8988T (cell line): ENCODE data around the gene SHC2.
A peak's percentile ranks its signal among the peaks of the same experiment; 100 is the strongest.
"Not testable (repeated sequence)": the region's sequence is repeated elsewhere in the genome, so short reads cannot be mapped to it uniquely, and the experiment has no call there.

Experiments
- DNase-seq: peaks from one replicate; pipeline ENCODE4 v3.0.0; 2011

Gene SHC2

DNA sequence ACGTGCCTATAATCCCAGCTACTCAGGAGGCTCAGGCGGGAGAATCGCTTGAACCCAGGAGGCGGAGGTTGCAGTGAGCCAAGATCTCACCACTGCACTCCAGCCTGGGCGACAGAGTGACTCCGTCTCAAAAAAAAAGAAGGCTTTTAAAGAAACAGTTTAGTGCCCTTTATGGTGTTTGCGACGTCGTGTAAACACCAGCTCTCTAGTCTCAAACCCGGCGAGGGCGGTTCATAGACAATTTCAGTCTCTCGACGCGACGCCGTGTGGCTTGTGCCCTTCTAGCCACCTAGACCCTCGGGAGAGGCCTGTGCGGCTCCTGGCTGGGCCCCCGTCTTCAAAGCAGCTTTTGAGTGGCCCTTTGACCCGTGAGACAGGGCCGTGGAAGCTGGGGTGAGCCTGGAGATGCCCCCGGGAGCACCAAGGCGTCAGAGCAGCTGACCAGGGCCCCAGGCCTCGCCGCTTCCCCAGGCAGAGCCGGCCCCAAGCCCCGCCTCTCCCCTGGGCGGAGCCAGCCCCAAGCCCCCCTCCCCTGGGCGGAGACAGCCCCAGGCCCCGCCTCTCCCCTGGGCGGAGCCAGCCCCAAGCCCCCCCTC lies 30.4 kb upstream of the SHC2 start:
- peak; percentile 44 for DNase-seq

DNA sequence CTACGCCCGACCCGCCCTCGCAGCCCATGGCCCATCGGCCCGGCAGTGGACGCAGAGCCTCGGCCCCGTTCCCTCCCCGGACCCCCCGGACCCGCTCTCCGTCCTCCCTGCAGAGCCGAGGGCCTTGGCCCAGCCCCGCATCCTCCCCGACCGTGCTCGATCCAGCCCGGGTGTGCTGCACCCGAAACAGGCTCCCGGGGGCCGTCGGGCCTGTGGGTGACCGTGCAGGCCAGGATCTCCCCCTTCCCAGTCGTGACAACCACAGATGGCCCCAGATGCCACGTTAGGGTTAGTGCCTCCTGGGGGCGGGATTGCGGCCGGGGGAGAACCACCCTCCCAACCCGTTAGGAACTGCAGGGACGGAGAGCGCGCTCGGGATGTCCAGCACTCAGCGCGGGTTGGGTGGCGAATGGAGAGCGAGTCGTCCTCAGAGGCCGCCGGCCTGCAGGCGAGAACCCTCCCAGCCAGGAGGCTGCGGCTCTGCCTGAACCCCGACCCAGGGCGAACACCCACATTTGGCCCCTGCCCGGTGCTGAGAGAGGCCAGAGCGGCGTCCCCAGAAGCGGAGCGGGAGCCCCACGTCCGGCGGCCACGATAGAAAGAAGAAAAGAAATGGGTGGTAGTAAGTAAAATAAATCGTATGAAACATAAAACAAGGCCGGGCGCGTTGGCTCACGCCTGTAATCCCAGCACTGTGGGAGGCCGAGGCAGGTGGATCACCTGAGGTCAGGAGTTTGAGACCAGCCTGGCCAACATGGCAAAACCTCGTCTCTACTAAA lies 28.8 kb upstream of the SHC2 start:
- DNase-seq: peak; percentile 40

DNA sequence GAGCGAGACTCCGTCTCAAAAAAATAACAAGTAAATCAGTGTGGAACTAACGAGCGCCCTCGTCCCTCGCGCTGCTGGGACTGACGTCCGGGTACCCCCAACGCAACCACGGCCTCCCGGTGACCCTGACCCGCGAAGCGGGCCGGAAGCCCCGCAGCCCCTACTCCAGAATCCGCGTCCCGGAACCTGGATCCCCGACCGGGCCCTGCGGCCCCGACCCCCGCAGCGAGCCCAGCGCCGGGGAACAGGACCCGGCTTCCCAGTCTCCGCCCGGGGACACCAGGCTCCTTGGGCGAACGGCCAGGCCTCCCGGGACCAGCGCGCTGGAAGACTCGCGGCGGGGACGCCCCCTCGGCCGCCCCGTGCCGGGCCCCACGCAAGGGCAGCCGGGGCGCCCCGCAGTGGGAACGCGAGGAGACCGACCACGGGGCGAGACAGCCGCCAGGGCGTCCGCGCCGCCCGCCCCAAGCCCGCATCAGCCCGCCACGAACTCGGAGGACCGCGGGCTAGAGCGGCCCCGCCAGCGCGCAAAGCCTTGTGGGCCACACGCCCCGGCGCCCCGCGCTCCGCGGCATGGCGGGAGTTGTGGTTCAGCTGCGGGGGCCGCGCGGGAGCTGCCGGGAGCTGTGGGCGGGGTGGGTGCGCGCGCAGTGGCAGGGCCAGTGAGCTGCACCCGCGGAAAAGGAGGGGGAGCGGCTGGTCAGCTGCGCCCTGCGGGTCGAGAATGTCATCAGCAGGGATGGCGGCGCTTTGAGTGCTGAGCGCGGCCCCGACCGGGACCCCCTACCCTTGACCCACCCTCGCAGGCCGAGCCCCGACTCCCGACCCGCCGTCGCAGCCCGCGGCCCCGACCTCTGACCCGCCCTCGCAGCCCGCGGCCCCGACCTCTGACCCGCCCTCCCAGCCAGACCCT lies 27.9 kb upstream of the SHC2 start:
- peak; percentile 99 for DNase-seq

DNA sequence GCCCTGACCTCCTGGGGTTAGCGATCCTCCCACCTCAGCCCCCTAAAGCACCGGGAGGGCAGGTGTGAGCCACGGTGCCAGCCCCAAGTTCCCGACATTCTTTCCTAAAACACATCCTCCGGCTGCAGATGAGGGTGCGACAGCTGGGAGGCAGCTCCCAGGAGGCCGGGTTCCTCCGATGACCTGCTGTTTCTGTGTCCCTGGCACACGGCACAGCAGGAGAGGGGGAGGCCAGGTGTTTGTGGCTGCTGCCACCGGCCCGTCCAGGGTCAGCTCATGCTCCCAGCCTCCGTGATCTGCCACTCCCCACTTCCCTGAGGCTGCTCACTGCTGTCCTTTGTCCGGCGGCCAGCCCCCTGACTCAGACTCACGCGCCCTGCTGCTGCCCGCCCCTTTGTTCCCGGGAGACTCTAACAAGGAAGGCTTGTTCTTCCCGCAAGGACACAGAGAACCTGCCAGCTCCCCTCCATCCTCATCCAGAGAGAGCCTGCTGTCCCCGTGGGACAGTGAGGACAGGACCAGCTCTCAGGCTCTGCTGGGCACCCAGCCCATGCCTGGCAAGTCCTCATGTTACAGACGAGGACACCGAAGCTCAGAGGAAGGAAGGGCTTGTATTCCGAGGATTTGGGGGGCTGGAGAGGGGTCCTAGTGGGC lies 24.9 kb upstream of the SHC2 start:
- DNase-seq: no peak

DNA sequence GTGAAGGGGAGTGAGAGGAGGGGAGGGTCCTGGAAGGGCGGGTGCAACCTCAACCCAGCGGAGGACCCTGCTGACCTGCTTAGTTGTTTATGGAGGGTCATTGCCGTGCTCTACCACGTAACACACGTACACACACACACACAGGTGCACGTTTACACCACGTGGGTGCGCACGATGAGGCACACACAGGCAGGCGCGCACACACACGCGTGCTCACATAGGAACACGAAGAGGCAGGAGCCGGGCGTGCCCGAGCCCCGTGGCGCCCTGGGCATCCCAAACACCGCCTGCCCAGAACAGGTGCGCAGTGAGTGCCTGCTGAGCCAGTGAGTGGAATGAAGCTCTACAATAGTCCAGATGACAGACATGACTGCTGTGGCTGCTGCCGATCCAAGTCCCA lies 24.2 kb upstream of the SHC2 start:
- DNase-seq: no peak

DNA sequence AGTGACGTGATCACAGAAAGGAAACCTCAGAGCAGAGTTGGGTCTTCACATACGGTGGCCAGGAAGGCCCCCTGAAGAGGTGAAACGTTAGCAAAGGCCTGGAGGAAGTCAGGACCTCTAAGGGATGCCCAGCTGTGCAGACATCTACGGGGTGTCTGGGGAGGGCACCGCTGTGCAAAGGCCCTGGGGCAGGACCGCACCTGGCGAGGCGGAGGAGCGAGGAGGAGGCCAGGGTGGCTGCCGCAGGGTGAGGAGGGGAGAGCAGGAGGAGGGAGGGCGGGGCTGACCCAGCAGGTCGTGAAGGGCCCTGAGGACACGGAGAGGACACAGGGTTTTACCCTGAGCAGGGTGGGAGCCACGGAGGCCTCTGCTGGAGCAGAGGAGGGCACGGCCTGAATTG lies 23.7 kb upstream of the SHC2 start:
- DNase-seq: no peak

DNA sequence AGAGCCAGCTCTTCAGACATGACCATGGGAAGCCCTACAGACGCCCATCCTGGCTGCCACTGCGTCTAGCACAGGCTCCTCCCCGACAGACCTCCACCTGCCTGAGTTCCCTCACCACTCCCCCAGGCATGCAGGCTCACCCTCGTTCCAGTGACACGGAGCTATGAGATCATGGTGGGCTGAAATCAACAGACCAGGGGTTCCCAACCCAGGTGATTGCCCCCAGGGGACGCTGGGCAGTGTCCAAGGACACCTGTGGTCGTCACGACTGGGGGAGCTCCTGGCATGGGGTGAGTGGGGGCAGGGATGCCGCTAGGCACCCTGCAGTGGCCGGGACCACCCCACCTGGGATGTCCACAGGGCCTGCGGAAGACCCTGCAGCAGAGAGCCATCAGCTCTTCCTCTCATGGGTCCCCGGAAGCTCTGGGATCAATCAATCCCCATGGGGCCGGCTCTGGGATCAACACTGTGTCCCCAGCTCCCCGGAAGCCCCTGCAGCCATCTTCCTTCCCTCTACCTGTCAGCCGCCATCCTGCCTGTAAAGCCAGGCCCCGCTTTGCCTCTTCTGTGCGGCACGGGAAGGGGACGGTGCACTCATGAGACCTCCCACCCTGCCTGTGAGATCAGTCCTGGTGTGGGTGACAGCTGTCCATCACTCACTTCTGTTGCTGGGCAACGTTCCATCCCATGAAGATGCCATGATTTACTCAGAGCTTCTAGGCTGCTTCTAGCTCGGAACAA lies 22.7 kb upstream of the SHC2 start:
- no peak for DNase-seq

DNA sequence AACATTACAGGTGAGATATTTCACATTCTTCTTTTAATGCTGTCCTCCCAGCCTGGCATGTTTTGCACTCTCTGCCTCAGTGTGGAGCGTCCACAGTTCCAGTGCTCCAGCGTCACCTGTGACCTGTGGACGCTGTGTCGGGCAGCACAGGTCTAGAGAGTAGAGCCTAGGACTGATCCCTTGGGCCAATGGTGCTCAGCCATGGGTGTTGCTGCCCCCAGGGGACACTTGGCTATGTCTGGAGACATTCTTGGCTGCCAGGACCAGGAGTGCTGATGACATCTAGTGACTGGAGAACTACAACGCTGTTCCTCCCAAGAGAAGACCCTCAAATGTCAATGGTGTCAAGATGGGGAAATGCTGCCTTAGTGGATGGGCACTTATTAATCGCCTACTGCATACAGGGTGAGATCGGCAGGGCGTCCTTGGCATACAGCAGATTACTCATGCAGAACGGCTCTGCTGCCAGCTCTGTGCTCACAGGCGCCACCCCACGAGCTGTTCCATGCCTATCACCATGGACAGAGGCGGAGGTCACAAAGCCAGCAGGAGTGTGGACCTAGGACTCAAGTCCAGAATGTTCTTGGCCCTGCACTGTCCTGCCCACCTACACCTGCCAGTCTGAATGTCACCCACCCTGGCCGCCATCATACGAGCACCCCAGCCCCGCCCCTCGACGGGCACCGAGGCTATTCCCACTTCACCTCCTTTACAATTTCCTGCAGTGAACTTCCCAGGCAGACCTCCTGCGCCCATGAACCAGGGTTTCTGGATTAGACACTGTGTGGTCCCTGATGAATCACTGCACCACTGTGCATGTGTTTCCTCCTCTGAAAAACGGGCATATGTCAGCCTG lies 21.6 kb upstream of the SHC2 start:
- no peak for DNase-seq

DNA sequence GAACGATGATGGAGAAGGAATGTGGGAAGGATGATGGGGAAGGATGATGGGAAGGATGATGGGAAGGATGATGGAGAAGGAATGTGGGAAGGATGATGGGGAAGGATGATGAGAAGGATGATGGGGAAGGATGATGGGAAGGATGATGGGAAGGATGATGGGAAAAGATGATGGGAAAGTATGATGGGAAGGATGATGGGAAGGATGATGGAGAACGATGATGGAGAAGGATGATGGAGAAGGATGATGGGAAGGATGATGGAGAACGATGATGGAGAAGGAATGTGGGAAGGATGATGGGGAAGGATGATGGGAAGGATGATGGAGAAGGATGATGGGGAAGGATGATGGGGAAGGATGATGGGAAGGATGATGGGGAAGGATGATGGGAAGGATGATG lies 20.3 kb upstream of the SHC2 start:
- not testable (repeated sequence) for DNase-seq

DNA sequence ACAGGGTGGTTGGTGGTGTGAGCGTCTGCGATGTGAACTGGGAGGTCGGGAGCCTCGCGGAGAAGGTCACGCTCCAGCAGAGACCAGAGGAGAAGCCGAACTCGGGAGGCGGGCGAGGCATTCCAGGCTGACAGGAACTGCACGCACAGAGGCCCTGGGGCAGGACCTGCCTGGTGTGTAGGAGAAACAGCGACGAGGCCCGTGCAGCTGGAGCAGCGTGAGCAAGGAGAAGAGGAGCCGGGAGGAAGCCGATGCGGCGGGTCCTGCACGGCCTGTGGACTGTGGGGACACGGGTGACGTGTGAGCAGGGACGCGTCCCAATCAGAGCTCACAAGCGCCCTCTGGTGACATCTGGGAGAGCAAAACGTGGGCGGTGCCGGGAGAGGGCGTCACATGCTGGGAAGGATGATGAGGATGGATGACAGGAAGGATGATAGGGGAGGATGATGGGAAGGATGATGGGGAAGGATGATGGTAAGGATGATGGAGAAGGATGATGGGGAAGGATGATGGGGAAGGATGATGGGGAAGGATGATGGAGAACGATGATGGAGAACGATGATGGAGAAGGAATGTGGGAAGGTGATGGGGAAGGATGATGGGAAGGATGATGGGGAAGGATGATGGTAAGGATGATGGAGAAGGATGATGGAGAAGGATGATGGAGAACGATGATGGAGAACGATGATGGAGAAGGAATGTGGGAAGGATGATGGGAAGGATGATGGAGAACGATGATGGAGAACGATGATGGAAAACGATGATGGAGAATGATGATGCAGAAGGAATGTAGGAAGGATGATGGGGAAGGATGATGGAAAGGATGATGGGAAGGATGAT lies 19.4 kb upstream of the SHC2 start:
- no peak for DNase-seq

DNA sequence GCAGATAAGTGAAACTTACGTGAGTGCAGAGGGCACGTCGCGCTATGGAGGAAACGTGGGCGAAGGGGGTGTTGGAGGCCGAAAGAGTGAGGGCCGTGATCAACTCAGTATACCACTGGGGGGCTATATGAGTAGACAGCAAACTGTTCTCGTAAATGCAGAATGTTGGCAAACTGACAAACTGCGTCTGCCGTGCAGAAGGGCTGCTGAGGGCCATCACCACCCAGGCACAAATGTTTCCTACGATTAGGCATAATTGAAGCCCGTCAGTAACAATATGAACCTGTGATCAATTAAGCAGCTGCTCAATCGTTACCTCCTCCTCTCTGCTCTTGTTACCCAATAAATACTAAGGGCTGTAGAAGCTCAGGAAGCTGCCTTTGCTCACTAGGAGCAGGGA lies 18.1 kb upstream of the SHC2 start:
- no peak for DNase-seq

DNA sequence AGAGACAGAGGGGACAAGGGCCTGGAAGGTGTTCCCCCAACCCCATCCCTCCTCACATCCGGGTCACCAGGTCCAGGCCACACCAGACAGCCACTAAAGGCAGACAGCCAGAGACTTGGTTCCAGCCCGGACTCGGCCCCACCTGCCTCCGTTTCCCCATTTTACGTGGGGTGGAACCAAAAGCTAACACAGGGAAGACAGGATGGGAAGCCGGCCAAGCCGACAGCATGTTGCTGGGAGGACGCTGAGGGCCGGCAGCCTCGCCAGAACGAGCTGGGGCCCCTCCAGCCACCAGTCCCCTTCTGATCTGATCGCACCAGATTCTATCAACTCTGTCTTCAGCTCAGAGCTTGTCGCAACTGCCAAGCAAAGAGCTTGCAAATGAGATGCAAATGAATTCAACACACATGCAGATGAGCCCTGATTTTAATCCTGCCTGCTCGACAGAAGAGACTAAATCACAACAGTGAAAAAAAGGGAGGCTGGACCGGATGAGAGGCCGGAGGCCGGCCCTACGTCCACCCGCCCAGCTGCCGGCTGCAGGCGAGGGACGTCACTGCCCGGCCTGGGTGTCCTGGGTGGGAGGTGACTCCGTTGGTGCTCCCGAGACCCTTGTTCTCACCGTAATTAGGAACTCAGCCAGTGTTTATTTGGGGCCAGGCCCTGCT lies 17.5 kb upstream of the SHC2 start:
- DNase-seq: no peak

DNA sequence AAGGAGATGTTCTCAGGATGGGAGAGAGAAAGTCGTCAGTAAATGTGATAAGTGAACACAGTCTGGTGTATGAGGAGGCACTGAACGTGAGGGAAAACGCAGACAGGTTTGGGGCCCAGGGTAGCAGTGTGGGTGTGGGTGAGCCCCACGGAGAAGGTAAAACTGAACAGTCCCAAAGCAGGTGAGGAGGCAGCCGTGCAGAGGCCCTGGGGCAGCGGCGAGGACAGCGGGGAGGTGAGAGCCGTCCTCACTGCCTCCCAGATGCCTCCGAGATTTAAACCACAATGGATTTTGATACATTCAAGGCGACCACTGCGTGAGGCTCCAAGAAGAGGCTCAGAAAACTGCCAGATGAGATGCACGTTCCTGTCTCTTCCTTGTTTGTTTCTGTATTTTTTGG lies 14.5 kb upstream of the SHC2 start:
- DNase-seq: no peak

DNA sequence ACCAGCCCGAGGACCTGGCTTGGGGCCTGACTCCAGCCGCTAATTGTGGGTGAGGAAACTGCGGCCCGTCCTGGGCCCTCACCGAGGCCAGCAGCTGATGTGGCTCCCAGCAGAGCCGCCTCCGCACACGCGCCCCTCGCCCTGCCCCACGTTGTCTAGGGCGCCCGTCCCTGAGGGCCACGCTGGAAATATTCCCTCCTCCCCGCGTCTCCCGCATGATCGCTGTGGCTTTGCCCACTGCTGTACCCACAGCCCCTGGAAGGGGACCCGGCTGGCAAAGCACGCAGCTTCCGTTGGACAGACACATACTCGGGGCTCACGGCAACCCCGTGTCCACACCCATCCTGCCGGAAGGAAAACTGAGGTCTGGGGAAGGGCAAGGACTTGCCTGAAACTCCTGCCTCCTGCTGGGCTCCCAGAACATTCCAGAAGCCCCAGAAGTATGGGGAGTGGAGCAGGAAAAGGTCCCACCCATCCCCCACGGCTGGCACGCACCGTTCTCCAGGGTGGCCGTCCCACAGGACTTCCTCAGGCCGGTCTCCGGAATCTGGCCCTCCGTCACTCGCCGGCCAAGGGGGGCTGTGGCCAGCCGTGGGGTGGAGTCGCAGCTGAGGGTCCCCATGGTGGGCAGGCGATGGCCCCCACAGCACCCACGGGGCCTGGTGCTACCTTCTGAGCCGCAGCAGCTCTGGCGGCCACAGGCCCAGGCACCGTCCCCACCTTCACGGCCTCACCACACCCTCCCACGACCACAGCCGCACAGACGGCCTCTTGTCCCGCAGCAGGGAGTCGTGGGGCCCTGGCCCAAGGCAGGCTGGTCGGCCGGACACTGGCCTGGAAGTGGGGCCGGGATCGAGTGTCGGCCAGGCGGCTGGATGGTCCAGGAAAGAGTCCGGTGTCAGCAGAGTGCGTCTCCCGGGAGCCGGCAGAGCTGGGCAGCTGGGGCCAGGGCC lies 13.6 kb upstream of the SHC2 start:
- DNase-seq: no peak

DNA sequence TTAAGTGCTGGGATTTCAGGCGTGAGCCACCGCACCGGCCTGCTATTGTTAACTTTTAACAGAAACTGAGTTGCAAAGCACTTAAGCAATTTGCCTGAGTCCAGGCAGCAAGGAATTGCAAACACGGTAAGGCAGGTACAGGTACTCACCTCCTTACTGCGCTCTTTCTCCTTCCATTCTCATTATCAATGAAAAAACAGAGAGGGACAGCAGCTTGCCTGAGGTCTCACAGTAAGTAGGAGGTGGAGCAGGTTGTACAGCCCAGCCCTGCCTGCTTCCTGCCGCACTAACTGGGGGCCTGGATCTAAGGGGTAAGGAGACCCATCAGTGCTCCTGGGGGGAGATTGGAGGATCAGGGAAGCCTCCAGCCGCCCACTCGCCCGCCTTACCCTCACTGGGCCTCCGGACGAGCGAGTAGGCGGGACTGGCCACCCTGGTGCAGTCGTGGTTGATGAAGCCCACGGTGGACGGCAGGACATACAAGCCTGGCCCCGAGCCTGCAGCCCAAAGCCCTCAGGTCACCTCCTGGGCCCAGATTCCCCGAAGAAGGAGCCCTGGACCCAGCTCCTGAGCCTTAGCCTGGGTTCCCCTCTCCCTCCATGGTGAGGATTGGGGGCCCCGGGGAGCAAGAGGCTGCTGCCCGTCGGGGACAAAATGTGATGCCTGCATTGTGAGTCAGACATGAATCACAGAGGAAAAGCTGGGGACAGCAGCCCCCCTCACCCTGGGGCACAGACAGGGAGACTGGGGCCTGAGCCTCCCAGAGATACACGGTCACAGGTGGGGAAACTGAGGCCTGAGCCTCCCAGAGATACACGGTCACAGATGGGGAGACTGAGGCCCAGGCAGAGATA lies 11.4 kb upstream of the SHC2 start:
- DNase-seq: no peak

DNA sequence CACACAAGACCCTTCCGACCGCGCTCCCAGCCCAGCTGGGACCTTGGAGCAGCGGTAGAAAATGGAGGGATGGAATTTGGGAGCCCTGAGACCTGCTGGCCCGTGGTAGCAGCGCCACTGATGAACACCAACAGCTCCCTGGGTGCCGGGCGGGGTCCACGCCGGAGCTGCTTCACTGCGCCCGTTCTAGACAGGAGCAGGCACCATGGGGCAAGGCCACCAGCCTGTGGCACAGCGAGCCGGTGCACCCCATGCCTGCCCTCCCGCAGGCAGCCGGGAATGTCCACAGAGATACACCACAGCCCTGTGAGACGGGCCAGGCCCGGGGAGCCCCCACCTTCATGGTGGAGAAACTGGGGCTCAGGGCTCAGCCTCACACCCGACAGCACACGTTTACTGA lies 9.9 kb upstream of the SHC2 start:
- no peak for DNase-seq

DNA sequence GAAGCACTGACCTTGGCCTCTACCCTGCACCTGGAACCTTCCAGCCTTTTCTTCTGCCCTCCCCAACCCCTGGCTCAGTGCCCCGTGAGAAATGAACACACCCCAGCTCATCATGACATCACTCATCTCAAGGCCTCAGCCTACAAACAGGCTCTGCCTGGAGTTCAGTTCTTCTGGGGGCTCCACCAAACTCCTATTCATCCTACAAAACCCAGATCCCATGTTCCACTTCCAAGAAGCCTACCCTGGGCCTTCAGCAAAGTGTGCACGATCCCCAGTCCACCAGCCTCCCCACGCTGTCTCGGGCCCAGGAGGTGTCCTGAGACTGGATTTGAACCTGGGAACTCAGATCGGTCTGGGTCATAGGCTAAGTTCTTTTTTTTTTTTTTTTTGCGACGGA lies 9.0 kb upstream of the SHC2 start:
- DNase-seq: no peak
